Upper lobe of right lung (tissue), 1 donor: ENCODE results near the gene PDK1. TPM values are rescaled to one million over a fixed set of nuclear protein-coding genes. Genes with fewer than 3 reads are reported as not detected.
"Not testable (repeated sequence)": the region's sequence is repeated elsewhere in the genome, so short reads cannot be mapped to it uniquely, and the experiment has no call there.

ENCODE experiments used
- ATAC-seq: fragments of 200-7000 bp; cut with Tn5 transposase; one replicate; pipeline ENCODE4 v1.9.1; 2020; ENCODE audit warnings: mild to moderate bottlenecking, moderate library complexity
- DNase-seq: peaks from one replicate; pipeline ENCODE4 v3.0.0-alpha.2; 2020
- H3K27ac ChIP-seq: fragments of 200-600 bp; one replicate; pipeline ENCODE4 v1.8.0; 2022
- H3K27me3 ChIP-seq: fragments of 200-600 bp; one replicate; pipeline ENCODE4 v1.8.0; 2022; ENCODE audit warnings: mild to moderate bottlenecking
- H3K36me3 ChIP-seq: fragments of 200-600 bp; one replicate; pipeline ENCODE4 v1.8.0; 2022
- H3K4me1 ChIP-seq: fragments of 200-600 bp; one replicate; pipeline ENCODE4 v1.8.0; 2022
- H3K4me3 ChIP-seq: fragments of 200-600 bp; one replicate; pipeline ENCODE4 v1.8.0; 2022; ENCODE audit warnings: mild to moderate bottlenecking
- H3K9me3 ChIP-seq: fragments of 200-600 bp; one replicate; pipeline ENCODE4 v1.8.0; 2022
- intact Hi-C: fragments of 100-400 bp; cut with DNase I; formaldehyde crosslinking; loops from one replicate; pipeline ENCODE4 v1.11.0; 2022
- total RNA-seq: library from RNA; stranded (reverse); fragmentation: NEBNext Ultra II Directional; extraction: Animal tissue kit (Norgen Biotek cat#: 25700); gene quantifications from one replicate; pipeline ENCODE4 v1.2.1, GENCODE V29; 2021
- TF ChIP-seq, protein P1 (sequence below): fragments of 200-600 bp; IDR thresholded peaks from one replicate; pipeline ENCODE4 v1.8.0; 2022; ENCODE audit warnings: antibody characterized with exemption
- donor health status: DM: no; HTN: yes; CAD: no; lungs with severe emphysema.

Gene PDK1
- total RNA-seq, 1 donor from 2014 or later: 6.0 TPM

- no peak for ATAC-seq
- H3K9me3 ChIP-seq: no peaks in the 10 kb centered on the region
- H3K4me3 ChIP-seq: no peak overlapping the region
- no peaks in the 10 kb centered on the region for H3K27me3 ChIP-seq
- no peaks in the 10 kb centered on the region for H3K36me3 ChIP-seq
- no peaks in the 10 kb centered on the region for H3K4me1 ChIP-seq
- intact Hi-C loops: no loop called here
- no peak for DNase-seq
- H3K27ac ChIP-seq: no peak overlapping the region
- TF ChIP-seq, protein P1, sequence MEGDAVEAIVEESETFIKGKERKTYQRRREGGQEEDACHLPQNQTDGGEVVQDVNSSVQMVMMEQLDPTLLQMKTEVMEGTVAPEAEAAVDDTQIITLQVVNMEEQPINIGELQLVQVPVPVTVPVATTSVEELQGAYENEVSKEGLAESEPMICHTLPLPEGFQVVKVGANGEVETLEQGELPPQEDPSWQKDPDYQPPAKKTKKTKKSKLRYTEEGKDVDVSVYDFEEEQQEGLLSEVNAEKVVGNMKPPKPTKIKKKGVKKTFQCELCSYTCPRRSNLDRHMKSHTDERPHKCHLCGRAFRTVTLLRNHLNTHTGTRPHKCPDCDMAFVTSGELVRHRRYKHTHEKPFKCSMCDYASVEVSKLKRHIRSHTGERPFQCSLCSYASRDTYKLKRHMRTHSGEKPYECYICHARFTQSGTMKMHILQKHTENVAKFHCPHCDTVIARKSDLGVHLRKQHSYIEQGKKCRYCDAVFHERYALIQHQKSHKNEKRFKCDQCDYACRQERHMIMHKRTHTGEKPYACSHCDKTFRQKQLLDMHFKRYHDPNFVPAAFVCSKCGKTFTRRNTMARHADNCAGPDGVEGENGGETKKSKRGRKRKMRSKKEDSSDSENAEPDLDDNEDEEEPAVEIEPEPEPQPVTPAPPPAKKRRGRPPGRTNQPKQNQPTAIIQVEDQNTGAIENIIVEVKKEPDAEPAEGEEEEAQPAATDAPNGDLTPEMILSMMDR: no peak
These were observed 6.8 kb upstream of the PDK1 start for GRCh38 chr2:172549131-172549530.

DNA sequence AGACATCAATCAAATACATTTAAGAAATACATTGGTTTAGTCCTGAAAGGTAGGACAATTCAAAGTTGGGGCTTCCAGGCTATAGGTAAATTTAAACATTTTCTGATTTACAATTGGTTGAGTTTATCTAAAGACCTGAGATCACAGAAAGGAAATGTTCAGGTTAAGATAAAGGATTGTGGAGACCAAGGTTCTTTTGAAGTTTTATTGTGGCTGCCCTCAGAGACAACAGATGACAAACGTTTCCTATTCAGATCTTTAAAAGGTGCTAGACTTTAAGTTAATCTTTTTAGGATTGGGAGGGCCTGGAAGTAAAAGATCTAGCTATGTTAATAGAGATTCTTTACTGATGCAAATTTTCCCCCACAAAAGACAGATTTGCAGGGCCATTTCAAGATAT is 6.1 kb upstream of the PDK1 start:
- DNase-seq, H3K27me3 ChIP-seq, ATAC-seq, H3K4me3 ChIP-seq, intact Hi-C loops, H3K4me1 ChIP-seq, H3K27ac ChIP-seq, H3K9me3 ChIP-seq, H3K36me3 ChIP-seq: not testable (repeated sequence)

- no peak overlapping the region for H3K27ac ChIP-seq
- H3K36me3 ChIP-seq: no peaks in the 10 kb centered on the region
- no peaks in the 10 kb centered on the region for H3K27me3 ChIP-seq
- DNase-seq: no peak
- no peak for ATAC-seq
- H3K4me3 ChIP-seq: no peak overlapping the region
- intact Hi-C loops: no loop called here
- no peaks in the 10 kb centered on the region for H3K9me3 ChIP-seq
- H3K4me1 ChIP-seq: no peaks in the 10 kb centered on the region
- TF ChIP-seq, protein P1: no peak
These were observed 5.5 kb upstream of the PDK1 start for GRCh38 chr2:172550419-172550818.

GRCh38 chr2:172551271-172551670 is 4.6 kb upstream of the PDK1 start:
- H3K4me1 ChIP-seq: no peaks in the 10 kb centered on the region
- ATAC-seq (no peak), DNase-seq (no peak)
- TF ChIP-seq, protein P1: no peak
- H3K9me3 ChIP-seq: no peaks in the 10 kb centered on the region
- H3K36me3 ChIP-seq: no peaks in the 10 kb centered on the region
- H3K27me3 ChIP-seq: no peaks in the 10 kb centered on the region
- intact Hi-C loops: no loop called here
- no peak overlapping the region for H3K4me3 ChIP-seq
- no peak overlapping the region for H3K27ac ChIP-seq

DNA sequence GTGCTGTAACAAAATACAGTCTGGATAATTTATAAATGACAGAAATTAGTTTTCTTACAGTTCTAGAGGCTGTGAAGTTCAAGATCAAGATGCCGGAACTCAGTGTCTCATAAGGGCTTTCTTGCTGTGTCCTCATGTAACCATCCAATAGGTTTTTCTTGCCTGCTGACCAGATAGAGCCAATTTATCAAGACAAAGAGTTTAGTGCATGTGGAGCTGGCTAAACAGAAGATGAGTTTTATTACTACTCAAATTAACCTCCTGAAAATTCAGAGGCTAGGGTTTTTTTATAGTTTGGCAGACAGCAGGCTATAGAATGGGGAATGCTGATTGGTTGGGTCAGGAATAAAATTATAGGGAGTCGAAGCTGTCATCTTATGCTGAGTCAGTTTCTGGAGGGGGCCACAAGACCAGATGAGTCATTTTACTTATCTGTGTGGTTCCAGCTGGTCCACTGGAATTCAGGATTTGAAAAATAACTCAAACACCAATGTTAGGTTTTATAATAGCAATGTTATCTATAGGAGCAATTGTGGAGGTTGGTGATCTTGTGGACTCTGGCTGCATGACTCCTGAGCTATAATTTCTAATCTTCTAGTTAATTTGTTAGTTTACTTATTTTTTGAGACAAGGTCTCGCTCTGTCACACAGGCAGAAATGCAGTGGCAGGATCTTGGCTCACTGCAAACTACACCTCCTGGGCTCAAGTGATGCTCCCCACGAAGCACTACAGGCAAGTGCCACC is 3.2 kb upstream of the PDK1 start:
- TF ChIP-seq, protein P1: no peak
- DNase-seq (no peak), ATAC-seq (no peak)
- Histone ChIP-seq H3K27me3 (no peaks in the 10 kb centered on the region), H3K4me3 (no peak overlapping the region), H3K27ac (no peak overlapping the region), H3K4me1 (peaks cover 7% of the 10 kb centered on the region), H3K36me3 (no peaks in the 10 kb centered on the region), H3K9me3 (no peaks in the 10 kb centered on the region)
- intact Hi-C loops: no loop called here

DNA sequence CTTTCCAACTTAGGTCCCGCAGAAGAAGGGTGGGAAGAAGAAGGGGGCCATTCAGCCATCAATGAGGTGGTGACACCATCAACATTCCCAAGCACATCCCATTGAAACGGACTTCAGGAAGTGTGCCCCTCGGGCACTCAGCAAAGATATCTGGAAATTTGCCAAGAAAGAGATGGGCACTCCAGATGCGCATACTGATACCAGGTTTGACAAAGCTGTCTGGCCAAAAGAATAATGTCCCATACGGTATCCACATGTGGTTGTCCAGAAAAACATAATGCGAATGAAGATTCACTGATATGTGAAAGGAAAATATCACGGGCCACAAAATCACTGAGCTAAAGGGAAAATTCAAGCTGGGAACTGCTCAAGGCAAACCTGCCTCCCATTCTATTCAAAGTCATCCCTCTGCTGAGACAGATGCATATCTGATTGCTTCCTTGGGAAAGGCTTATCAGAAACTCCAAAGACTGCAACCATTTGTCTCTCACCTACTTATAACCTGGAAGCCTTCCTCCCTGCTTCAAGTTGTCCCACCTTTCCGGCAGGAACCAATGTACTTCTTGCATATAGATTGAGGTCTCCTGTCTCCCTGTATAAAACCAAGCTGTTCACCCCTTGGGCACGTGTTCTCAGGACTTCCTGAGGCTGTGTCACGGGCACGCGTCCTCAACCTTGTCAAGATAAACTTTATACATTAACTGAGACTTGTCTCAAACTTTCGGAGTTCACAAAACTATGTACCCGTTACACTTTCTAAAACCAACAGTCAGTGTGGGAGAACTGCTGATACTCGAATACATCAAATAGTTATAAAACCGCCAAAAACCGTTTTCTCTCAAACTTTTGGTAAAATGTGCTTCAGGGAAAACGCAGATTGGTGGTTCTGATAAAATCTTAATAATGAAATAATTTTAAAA is 1.3 kb upstream of the PDK1 start:
- Histone ChIP-seq H3K4me3 (peak overlapping the region; percentile 84), H3K27ac (no peak overlapping the region), H3K4me1 (peaks cover 7% of the 10 kb centered on the region), H3K36me3 (no peaks in the 10 kb centered on the region), H3K27me3 (no peaks in the 10 kb centered on the region), H3K9me3 (no peaks in the 10 kb centered on the region)
- intact Hi-C loops: no loop called here
- TF ChIP-seq, protein P1: no peak
- ATAC-seq: no peak
- no peak for DNase-seq
